GM21381 (cell line): ENCODE measurements around the gene WDFY2.
"Not testable (repeated sequence)": the region's sequence is repeated elsewhere in the genome, so short reads cannot be mapped to it uniquely, and the experiment has no call there.

Source experiments
- ATAC-seq: cut with Tn5 transposase; IDR thresholded peaks from one replicate; pipeline ENCODE4 v1.9.1; 2021; ENCODE audit warnings: mild to moderate bottlenecking, moderate library complexity; ENCODE audit not compliant: unreplicated experiment

Gene WDFY2

GRCh38 chr13:51564252-51564651 is 20.0 kb upstream of the WDFY2 start:
- no peak for ATAC-seq

DNA sequence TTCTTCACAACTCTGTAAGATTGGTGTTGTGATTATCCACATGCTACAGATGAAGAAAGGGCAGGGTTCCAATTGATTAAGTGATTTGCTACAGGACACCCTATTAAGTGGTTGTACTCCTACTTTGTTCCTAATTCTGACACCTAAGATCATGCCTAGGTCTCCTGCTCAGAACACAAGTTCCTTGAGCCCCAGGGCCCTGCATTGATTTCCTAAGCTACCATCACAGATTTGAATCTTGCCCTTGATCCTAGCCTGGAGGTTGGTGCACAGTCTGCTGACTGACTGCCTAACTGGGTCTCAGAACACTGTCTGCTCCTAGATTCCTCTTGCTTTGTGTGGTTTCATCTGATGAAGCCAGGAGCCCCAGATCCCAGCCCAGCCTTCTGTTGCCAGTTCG is 19.6 kb upstream of the WDFY2 start:
- ATAC-seq, result no peak

GRCh38 chr13:51569001-51569400 is 15.3 kb upstream of the WDFY2 start:
- ATAC-seq, result not testable (repeated sequence)

GRCh38 chr13:51576754-51577153 is 7.5 kb upstream of the WDFY2 start:
- no peak for ATAC-seq

DNA sequence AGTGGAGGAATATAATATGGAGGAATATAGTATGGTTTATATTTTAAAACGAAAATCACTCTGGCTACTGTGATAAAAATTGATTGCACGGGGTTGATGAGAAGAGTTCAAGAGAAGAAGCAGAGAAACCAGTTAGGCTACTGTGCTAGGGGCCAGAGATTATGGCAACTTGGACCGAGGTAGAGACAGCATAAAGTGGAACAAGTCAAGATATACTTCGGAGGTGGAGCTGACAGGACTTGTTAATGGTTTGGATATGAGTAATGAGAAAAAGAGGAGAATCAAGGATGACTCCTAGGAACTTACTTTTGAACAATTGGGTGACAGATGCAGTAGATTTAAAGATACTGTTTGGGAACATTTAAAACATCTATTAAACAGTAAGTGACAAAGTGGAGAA is 6.6 kb upstream of the WDFY2 start:
- no peak for ATAC-seq

- no peak for ATAC-seq
Measured at GRCh38 chr13:51579676-51580075, 4.6 kb upstream of the WDFY2 start.

DNA sequence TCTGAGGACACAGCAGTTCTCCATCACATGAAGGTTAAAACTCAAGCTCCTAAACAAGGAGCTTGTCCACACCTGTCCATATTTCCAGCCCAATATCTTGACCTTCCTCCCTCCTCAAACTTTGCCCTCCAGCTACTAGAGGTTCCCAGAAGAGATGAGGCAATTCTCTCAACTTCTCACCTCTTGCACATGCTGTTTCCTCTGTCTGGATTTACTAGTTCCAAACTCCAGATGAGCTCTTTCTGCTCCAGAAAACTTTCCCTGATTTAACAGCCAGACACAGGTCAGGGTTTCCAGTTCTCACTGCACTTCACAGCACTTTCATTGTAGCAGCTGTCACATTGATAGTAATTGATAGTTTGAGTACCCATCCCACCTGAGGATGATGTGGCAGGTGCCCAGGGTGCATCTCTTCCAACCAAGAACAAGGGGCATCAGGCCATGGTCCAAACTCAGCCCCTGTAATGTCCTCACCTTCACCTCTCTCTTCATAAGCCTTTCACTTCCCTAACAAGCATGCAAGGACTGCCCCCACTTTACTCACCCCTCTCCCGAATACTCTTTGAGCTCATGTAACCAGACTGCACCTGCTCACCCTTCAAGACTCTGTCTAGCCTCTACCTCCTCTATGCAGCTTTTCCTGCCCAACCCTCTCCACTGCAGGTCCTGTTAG is 3.0 kb upstream of the WDFY2 start:
- no peak for ATAC-seq

DNA sequence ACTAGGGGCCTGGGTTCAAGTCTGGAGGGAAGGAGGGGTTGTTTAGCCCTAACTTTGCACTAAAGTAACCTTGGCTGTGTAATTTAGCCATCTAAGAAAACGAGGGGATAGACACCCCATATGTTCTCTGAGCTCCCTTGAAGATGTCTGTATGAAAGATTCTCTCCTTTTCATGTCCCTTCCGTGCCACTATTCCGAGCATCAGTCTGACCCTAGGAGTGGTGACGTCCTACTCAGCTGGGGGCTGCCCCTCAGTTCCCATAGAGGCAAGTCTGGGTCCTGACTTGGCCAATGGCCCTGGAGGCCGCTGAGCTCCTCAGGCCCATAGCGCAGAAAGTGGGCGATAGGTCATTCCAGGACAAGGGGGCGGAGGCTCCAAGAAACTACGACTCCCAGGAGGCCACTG is 790 bp upstream of the WDFY2 start:
- ATAC-seq, result no peak

- ATAC-seq, result peak; percentile 29
Measured at GRCh38 chr13:51584731-51585672, 740 bp downstream of the WDFY2 start.

DNA sequence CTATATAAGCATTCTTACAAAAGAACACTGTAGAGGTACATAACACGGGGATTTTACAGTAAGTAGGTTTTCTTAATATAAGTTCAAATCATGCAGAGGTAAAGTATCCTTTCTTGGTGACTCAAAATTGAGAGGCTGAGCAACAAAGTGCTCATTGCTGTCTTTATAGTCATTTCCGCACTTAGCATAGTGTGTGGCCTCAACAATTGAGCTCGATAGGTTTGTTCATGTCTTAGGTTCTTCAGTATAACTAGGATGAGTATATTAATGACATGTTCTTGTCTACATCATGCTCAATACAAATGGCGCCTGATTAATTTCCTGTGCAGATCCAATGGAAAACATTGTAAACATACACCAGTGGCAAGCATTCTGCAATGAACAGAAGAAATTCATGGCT is 1.4 kb downstream of the WDFY2 start:
- ATAC-seq, result no peak

DNA sequence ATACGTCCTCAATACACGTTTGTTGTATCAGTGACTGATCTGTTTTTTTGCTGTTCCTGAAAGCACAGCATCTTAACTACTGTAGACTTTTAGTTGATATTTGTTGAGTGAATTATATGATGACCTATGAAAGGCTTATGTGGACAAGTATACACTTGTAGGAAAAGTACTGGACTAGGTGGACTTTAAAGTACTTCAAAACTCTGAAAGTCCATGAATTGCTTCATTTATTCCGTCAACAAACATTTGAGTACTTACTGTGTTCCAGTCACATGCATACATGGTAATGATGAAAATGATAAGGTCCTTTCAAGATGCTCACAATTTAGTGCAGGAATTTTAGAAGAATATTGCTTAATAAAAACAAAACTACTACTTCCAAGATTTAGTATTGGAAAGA is 3.1 kb downstream of the WDFY2 start:
- ATAC-seq, result no peak

DNA sequence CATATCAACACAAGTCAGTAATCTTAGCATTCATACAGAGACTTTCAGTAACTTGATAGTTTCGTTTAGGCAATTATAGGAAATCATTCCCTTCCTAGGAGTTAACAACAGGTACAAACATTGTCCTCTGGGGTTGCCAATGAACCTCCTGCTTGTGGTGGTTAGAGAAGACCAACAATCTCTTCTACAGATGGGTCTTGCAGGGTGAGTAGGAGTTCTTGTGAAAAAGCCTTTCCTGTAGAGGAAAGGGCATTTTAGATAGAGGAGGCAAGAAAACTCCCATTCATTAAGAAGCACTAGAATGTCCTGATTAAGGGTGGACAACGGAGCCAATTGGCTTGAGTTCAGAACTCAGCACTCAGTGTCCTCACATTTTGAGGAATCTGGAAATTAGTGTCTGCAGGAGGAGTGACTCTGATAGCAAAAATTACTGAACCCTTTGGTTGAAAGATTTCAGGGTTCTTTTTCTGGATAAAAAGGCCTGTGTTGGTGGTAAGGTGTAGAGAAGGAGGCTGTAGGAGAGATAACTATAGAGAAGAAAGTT is 4.2 kb downstream of the WDFY2 start:
- ATAC-seq, result no peak

DNA sequence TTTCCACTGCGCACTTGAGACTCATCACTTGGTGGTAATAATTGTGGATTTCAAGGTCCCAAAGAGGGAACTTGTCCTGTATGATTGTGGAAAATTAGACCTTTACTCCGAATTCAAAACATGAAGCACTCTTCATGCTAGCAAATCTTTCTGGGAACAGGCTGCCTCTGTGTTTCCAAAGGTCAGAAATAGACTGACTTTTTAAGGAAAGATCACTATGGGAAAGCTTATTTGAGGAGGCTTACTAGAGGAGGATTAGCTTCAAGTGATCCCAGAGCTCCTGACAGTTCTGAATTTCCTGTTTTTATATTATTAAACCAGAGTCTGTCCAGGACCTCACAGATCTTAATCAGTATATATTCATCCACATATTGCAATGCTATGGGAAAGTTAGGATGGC is 5.5 kb downstream of the WDFY2 start:
- ATAC-seq, result no peak

- ATAC-seq, result no peak
Measured at GRCh38 chr13:51590231-51590970, 6.1 kb downstream of the WDFY2 start.

DNA sequence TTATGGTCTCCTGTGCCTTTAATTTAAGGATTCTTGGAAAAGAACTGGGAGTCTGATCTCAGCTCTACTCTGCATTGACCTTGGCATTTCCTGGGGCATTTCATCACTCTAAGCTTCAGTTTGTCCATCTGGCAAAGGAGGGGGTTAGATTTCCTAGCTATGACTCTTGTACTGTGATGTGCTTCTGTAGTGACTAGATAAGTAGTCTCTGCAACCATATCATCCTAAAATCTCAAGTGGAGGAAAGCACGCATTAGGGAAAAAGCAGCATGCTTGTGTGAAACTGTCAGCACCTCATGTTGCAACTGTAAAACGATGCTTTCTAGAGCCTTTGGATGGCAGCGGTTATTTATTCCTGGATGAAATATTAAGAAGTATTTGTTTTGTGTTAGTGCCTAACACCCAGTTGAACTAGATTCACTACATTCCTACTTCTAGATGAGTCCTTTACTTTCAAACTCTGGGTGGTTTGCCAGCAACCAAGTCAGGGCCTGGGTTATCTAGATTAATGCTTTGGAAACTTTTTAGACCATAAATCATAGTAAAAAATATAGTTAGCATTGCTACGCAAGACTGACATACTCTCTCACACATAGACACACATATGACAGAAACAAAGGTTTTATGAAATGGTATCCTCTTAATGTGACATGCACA is 6.8 kb downstream of the WDFY2 start:
- ATAC-seq, result no peak

DNA sequence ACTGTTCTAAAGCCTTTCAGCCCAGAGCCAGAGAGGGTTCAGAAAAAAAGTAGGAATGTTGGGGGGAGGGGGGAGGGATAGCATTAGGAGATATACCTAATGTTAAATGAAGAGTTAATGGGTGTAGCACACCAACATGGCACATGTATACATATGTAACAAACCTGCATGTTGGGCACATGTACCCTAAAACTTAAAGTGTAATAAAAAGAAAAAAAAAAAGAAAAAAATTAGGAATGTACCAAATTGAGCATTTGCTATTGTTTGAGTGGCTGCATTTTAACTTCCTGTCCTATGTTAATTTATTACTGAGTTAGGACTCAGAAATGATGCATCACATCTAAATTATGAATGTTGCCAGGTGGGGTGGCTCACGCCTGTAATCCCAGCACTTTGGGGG is 7.7 kb downstream of the WDFY2 start:
- not testable (repeated sequence) for ATAC-seq

- ATAC-seq, result no peak
Measured at GRCh38 chr13:51594432-51594831, 10.2 kb downstream of the WDFY2 start.

DNA sequence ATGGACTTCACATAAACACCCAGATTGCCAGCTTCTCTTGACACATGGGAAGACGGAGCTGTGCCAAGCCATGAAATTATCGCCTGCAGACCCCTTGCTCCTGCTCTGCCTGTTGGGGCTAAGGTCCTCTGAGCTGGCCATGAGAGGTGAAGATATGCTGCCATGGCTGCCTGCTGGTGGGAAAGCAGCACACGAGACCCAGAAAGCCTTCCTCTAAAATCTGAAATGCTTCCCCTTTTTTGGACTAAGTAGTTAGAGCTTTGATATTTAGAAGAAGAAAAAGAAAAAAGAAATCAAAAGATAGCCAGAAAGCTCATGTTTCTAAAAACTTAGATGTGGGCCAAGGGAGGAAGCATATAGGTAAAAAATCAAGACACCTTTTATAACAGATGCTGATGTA is 11.2 kb downstream of the WDFY2 start:
- ATAC-seq, result no peak

- no peak for ATAC-seq
Measured at GRCh38 chr13:51596541-51596940, 12.3 kb downstream of the WDFY2 start.

DNA sequence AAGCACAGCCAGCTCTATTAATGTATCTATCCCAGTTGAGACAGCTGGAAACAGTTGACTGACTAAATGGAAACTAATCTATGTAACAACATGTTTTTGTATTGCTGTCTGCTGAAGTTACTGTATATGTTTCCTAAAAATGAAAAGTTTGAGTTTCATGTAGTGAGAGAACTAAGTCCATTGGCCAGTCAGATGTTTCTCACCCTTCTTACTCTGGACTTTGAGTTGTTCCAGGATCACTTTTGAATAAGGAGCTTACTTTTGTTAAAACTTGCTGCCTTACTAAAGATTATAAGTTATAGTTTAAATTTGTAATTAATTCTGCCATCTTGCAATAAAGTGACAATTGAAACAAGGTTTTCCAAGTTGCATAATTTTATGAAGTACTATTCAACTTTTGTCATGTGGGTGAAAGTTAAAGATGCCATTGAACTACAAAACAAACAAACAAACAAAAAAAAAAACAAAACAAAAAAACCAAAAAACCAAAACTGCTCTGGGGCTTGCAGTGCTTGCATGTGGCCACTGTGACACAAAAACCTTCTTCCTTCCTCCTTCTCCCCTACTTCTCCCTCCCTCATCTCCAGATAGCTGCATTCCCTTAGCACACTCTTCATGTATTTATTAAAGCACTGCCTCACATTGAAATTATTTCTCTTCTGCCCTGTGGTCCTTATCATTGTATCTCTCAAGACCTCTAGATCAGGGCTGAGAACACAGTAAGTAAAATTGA is 15.3 kb downstream of the WDFY2 start:
- ATAC-seq, result no peak
